HepG2 (cell line): Measurements from ENCODE around the gene PLSCR3. TPM values are rescaled to one million over a fixed set of nuclear protein-coding genes. Genes with fewer than 3 reads are reported as not detected.
A peak's percentile ranks its signal among the peaks of the same experiment; 100 is the strongest.

Experiments used
- ATAC-seq: fragments of 200-7000 bp; cut with Tn5 transposase; 3 replicates; pipeline ENCODE4 v1.9.1; 2020; ENCODE audit warnings: mild to moderate bottlenecking, moderate library complexity
- BruUV-seq: library from RNA; stranded (reverse); fragments of 400-500 nt; replicated peaks from 2 replicates; lab custom pipeline; 2021; lab: Mats Ljungman, UMichigan
- CTCF ChIA-PET: fragments of 300-600 bp; formaldehyde crosslinking; extraction: SDS; loops from one replicate; lab custom pipeline; 2021; ENCODE audit warnings: low total read pairs, inconsistent platforms, low intra/inter-chr PET ratio; lab: Yijun Ruan, JAX
- POLR2A ChIA-PET: fragments of 350-600 bp; sonication (Branson Sonifier 250); formaldehyde crosslinking; loops from one replicate; lab custom pipeline; 2020; ENCODE audit warnings: antibody characterized with exemption, inconsistent platforms; lab: Yijun Ruan, JAX
- DNase-seq: peaks from one replicate; pipeline ENCODE4 v3.0.0-alpha.2; 2015; ENCODE audit warnings: low spot score
- FAIRE-seq: peaks from 3 replicates; lab custom pipeline; 2011; peaks lifted over from hg19 to GRCh38; lab: Jason Lieb, UNC
- H2AFZ ChIP-seq: one replicate; pipeline ENCODE4 v1.6.1; 2011; ENCODE audit warnings: low read length, inconsistent platforms
- H3K27ac ChIP-seq: fragments of 300-600 bp; 3 replicates; pipeline ENCODE4 v1.8.0; 2011; ENCODE audit warnings: mixed run types, mild to moderate bottlenecking, mixed read lengths, low read length, inconsistent platforms; ENCODE audit not compliant: insufficient read depth; ENCODE audit errors: extremely low read length
- H3K27me3 ChIP-seq, 2 experiments: fragments of 200-600 bp in 1 of 2; 2 replicates in 1 of 2; 3 replicates in 1 of 2; pipeline versions ENCODE4 v1.6.0 to v1.8.0; 2011; ENCODE audit warnings: low read length in 2 of 2, mild to moderate bottlenecking in 2 of 2, moderate library complexity in 2 of 2, inconsistent platforms in 1 of 2; ENCODE audit not compliant: insufficient read depth in 2 of 2, control insufficient read depth in 1 of 2
- H3K36me3 ChIP-seq, 2 experiments: fragments of 200-600 bp in 1 of 2; replicated peaks in 1 of 2; 2 replicates in 1 of 2; 3 replicates in 1 of 2; pipeline versions ENCODE4 v1.5.1 to v1.8.0; 2011; ENCODE audit warnings: low read length in 2 of 2, inconsistent platforms in 1 of 2; ENCODE audit not compliant: insufficient read depth in 2 of 2, control insufficient read depth in 1 of 2
- H3K4me1 ChIP-seq: 2 replicates; pipeline ENCODE4 v1.5.1; 2012; ENCODE audit warnings: low read length, inconsistent platforms; ENCODE audit not compliant: insufficient read depth
- H3K4me2 ChIP-seq: 2 replicates; pipeline ENCODE4 v1.6.0; 2011; ENCODE audit warnings: low read depth, low read length, inconsistent platforms
- H3K4me3 ChIP-seq, 3 experiments: fragments of 200-600 bp in 1 of 3; sonication (generic), shearing (Covaris generic) in 1 of 3; replicated peaks in 1 of 3; 2 replicates each; pipeline ENCODE4 v1.5.1; 2011 to 2016; ENCODE audit warnings: low read length in 3 of 3, inconsistent platforms in 2 of 3, low read depth in 2 of 3, mild to moderate bottlenecking in 2 of 3, control low read depth in 1 of 3, mixed read lengths in 1 of 3; ENCODE audit not compliant: insufficient read depth in 1 of 3
- H3K79me2 ChIP-seq: one replicate; pipeline ENCODE4 v1.6.1; 2011; ENCODE audit warnings: low read length, inconsistent platforms; ENCODE audit not compliant: insufficient read depth
- H3K9ac ChIP-seq: 2 replicates; pipeline ENCODE4 v1.6.0; 2011; ENCODE audit warnings: mild to moderate bottlenecking, low read depth, low read length, inconsistent platforms; ENCODE audit not compliant: insufficient read depth
- H3K9me3 ChIP-seq: 2 replicates; pipeline ENCODE4 v1.5.1; 2012; ENCODE audit warnings: mild to moderate bottlenecking, low read length
- H4K20me1 ChIP-seq: 2 replicates; pipeline ENCODE4 v1.6.0; 2011; ENCODE audit warnings: inconsistent platforms, mild to moderate bottlenecking, low read length, moderate library complexity; ENCODE audit not compliant: insufficient read depth
- GABPA ChIP-seq, 2 experiments: IDR thresholded peaks; 2 replicates each; pipeline ENCODE4 v1.6.1; 2011 to 2016; ENCODE audit warnings: low read depth in 2 of 2, low read length in 1 of 2, missing biosample characterization in 1 of 2, missing genetic modification characterization in 1 of 2
- MAFG ChIP-seq: sonication (generic); formaldehyde crosslinking; IDR thresholded peaks from 2 replicates; pipeline ENCODE4 v1.5.1; 2020; ENCODE audit warnings: mild to moderate bottlenecking, missing genetic modification reagents
- NONO ChIP-seq, 2 experiments: fragments of 450-650 bp in 1 of 2; sonication (generic) in 1 of 2; formaldehyde crosslinking in 1 of 2; IDR thresholded peaks in 1 of 2; conservative IDR thresholded peaks in 1 of 2; 2 replicates each; pipeline versions ENCODE4 v1.6.1 to v1.8.0; 2017 to 2022; ENCODE audit warnings: mild to moderate bottlenecking in 1 of 2, missing genetic modification reagents in 1 of 2, moderate library complexity in 1 of 2
- POLR2AphosphoS5 ChIP-seq: IDR thresholded peaks from 2 replicates; pipeline ENCODE4 v1.6.1; 2012; ENCODE audit warnings: low read depth, low read length
- PRMT3 ChIP-seq: sonication (generic); formaldehyde crosslinking; IDR thresholded peaks from 2 replicates; pipeline ENCODE4 v1.8.1; 2022; ENCODE audit warnings: low read depth, mild to moderate bottlenecking, moderate library complexity, missing genetic modification reagents, borderline replicate concordance
- RXRA ChIP-seq: sonication (generic); formaldehyde crosslinking; IDR thresholded peaks from 2 replicates; pipeline ENCODE4 v1.5.1; 2020; ENCODE audit warnings: missing genetic modification reagents
- SMYD3 ChIP-seq: sonication (generic); formaldehyde crosslinking; IDR thresholded peaks from 2 replicates; pipeline ENCODE4 v1.8.1; 2023; ENCODE audit warnings: mild to moderate bottlenecking, missing genetic modification reagents
- ZFY ChIP-seq: sonication (generic); formaldehyde crosslinking; IDR thresholded peaks from 2 replicates; pipeline ENCODE4 v1.4.0; 2020; ENCODE audit warnings: missing genetic modification reagents
- ZNF441 ChIP-seq: sonication (generic); formaldehyde crosslinking; IDR thresholded peaks from 2 replicates; pipeline ENCODE4 v1.7.0; 2021; ENCODE audit warnings: missing genetic modification reagents, borderline replicate concordance
- ZNF501 ChIP-seq: sonication (generic); formaldehyde crosslinking; IDR thresholded peaks from 2 replicates; pipeline ENCODE4 v1.5.1; 2020; ENCODE audit warnings: mild to moderate bottlenecking, moderate library complexity, missing genetic modification reagents
- ZNF644 ChIP-seq: IDR thresholded peaks from 2 replicates; pipeline ENCODE4 v1.6.1; 2016; ENCODE audit warnings: low read depth
- WGBS: methylation state at CpG from one replicate; pipeline ENCODE4 v1.1.6; 2017; ENCODE audit warnings: low lambda C conversion rate; 5-methylcytosine and 5-hydroxymethylcytosine counted together
- in situ Hi-C: cut with HindIII; loops from 2 replicates; pipeline ENCODE4 v1.10.0; 2017; ENCODE audit warnings: low pct_unique_long_range_greater_than_20kb; ENCODE audit not compliant: extremely low pct_ligation_motif_present
- intact Hi-C: fragments of 100-400 bp; cut with micrococcal nuclease; formaldehyde crosslinking; loops from one replicate; pipeline ENCODE4 v1.10.0; 2022; ENCODE audit not compliant: unreplicated experiment
- polyA plus RNA-seq, 8 experiments: library from polyadenylated mRNA; depleted of rRNA in 3 of 8; stranded (reverse) in 7 of 8; unstranded in 1 of 8; fragments of >200 nt; fragmentation: Illumina TruSeq in 4 of 8; extraction: Trizol in 4 of 8; gene quantifications; 2 replicates each; pipeline versions ENCODE4 v1.2.1 to v1.2.3, GENCODE V29; 2011 to 2016; ENCODE audit warnings: low read depth in 4 of 8, missing spikeins in 1 of 8, mixed read lengths in 1 of 8; ENCODE audit not compliant: insufficient read depth in 1 of 8
- total RNA-seq, 5 experiments: library from RNA; depleted of rRNA; stranded (reverse); fragments of >200 nt; fragmentation: Illumina TruSeq; extraction: Trizol; gene quantifications; 2 replicates each; pipeline ENCODE4 v1.2.3, GENCODE V29; 2016; ENCODE audit warnings: low read depth in 1 of 5
- TF ChIP-seq, protein P1 (sequence below): sonication (generic); formaldehyde crosslinking; IDR thresholded peaks from 2 replicates; pipeline ENCODE4 v1.5.1; 2020; ENCODE audit warnings: missing genetic modification reagents, mild to moderate bottlenecking, borderline replicate concordance
- TF ChIP-seq, protein P2 (sequence below): IDR thresholded peaks from 2 replicates; pipeline ENCODE4 v1.6.1; 2016; ENCODE audit warnings: low read depth, borderline replicate concordance
- TF ChIP-seq, protein P3 (sequence below): sonication (generic); formaldehyde crosslinking; IDR thresholded peaks from 2 replicates; pipeline ENCODE4; 2020; ENCODE audit warnings: missing genetic modification reagents, mild to moderate bottlenecking, borderline replicate concordance

Gene PLSCR3
- total and polyA plus RNA-seq, 2 of the 13 experiments (the other 11 are each of a cell fraction or from before 2014, with no cell fraction given) = 5.6 to 6.2 TPM

DNA sequence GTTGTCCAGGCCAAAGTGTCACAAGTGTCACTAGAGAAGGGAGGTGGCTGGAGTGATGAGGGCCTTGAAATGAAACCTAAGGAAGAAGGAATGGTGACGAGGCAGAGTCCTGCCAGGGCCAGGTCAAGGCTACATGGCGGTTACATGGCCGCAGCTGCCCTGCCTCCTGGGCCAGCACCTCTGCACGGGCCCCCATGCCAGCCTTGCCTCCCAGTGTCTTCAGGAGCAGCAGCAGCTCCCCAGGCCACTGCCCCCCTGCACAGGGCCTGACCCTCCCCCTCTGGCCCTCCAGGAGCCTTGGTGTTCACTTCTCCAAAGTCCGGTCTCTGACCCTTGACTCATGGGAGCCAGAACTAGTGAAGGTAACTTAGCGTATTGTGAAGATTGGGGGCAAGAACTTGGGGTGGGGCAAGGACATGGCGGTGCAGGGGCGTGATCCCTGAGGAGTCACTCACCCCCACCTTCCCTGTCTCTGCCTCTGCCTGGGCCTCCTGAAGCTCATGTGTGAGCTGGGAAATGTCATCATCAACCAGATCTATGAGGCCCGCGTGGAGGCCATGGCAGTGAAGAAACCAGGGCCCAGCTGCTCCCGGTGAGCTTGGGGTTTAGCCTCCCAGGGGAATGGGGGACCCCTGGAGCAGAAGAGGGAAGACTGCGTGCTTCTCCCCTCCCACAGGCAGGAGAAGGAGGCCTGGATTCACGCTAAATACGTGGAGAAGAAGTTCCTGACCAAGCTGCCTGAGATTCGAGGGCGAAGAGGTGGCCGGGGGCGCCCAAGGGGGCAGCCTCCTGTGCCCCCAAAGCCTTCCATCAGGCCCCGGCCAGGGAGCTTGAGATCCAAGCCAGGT, 46.5 kb downstream of the PLSCR3 start:
- BruUV-seq = no TSS peak
- H2AFZ ChIP-seq = no peak overlapping the region
- intact Hi-C loops (loop anchor here (2.0 kb wide), 1 partner anchor 67 kb away; the partner anchor contains the start of gene SLC2A4), in situ Hi-C loops (no loop called here)
- peaks cover 1 to 16% of the 10 kb centered on the region in 2 experiments; a peak in 3 of 5 replicates for H3K27me3 ChIP-seq
- no peak overlapping the region for H3K27ac ChIP-seq
- FAIRE-seq (no peak), ATAC-seq (no peak), DNase-seq (no peak)
- no peaks in the 10 kb centered on the region for H3K79me2 ChIP-seq
- ChIA-PET POLR2A (interaction anchor here (0.9 to 2.3 kb wide), 4 partner anchors 13 to 67 kb away, joined by 3 to 7 read pairs (median 6); partner anchors contain the start of genes SLC2A4 and TMEM256), CTCF (interaction anchor here (5.9 kb wide), 1 partner anchor 24 kb away, joined by 41 read pairs; no protein-coding TSS in a partner anchor)
- H3K4me3 ChIP-seq = no peak overlapping the region
- peaks cover 13% of the 10 kb centered on the region; the same call in 1 of the 2 replicates for H4K20me1 ChIP-seq
- no peak overlapping the region for H3K4me2 ChIP-seq
- WGBS = 41% methylated on average over 11 of the region's 19 CpGs
- H3K9me3 ChIP-seq = no peaks in the 10 kb centered on the region
- no peak overlapping the region for H3K9ac ChIP-seq
- H3K36me3 ChIP-seq = no peaks in the 10 kb centered on the region
- H3K4me1 ChIP-seq = peaks cover 59% of the 10 kb centered on the region
- TF ChIP-seq, protein P1, sequence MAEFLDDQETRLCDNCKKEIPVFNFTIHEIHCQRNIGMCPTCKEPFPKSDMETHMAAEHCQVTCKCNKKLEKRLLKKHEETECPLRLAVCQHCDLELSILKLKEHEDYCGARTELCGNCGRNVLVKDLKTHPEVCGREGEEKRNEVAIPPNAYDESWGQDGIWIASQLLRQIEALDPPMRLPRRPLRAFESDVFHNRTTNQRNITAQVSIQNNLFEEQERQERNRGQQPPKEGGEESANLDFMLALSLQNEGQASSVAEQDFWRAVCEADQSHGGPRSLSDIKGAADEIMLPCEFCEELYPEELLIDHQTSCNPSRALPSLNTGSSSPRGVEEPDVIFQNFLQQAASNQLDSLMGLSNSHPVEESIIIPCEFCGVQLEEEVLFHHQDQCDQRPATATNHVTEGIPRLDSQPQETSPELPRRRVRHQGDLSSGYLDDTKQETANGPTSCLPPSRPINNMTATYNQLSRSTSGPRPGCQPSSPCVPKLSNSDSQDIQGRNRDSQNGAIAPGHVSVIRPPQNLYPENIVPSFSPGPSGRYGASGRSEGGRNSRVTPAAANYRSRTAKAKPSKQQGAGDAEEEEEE = no peak
- TF ChIP-seq PRMT3 (CRISPR knock-in tag) (no peak), ZFY (CRISPR knock-in tag) (no peak), RXRA (CRISPR knock-in tag) (0 out of 2 replicates have a peak, but pooled peaks have one; percentile 24), MAFG (CRISPR knock-in tag) (no peak), SMYD3 (CRISPR knock-in tag) (no peak), POLR2AphosphoS5 (no peak), GABPA (IDR thresholded peaks at IDR 0.05; ENCODE audit: low read depth, low read length) (no peak), GABPA (CRISPR knock-in tag; IDR thresholded peaks at IDR 0.05; ENCODE audit: low read depth) (no peak), ZNF644 (CRISPR knock-in tag) (no peak), ZNF501 (CRISPR knock-in tag) (no peak), NONO (IDR thresholded peaks at IDR 0.05) (no peak), NONO (CRISPR knock-in tag; conservative IDR thresholded peaks at IDR 0.05) (no peak; the same call in 1 of the 2 replicates), ZNF441 (CRISPR knock-in tag) (no peak)
- TF ChIP-seq, protein P2, sequence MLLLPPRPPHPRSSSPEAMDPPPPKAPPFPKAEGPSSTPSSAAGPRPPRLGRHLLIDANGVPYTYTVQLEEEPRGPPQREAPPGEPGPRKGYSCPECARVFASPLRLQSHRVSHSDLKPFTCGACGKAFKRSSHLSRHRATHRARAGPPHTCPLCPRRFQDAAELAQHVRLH (CRISPR knock-in tag) = no peak
- TF ChIP-seq, protein P3, sequence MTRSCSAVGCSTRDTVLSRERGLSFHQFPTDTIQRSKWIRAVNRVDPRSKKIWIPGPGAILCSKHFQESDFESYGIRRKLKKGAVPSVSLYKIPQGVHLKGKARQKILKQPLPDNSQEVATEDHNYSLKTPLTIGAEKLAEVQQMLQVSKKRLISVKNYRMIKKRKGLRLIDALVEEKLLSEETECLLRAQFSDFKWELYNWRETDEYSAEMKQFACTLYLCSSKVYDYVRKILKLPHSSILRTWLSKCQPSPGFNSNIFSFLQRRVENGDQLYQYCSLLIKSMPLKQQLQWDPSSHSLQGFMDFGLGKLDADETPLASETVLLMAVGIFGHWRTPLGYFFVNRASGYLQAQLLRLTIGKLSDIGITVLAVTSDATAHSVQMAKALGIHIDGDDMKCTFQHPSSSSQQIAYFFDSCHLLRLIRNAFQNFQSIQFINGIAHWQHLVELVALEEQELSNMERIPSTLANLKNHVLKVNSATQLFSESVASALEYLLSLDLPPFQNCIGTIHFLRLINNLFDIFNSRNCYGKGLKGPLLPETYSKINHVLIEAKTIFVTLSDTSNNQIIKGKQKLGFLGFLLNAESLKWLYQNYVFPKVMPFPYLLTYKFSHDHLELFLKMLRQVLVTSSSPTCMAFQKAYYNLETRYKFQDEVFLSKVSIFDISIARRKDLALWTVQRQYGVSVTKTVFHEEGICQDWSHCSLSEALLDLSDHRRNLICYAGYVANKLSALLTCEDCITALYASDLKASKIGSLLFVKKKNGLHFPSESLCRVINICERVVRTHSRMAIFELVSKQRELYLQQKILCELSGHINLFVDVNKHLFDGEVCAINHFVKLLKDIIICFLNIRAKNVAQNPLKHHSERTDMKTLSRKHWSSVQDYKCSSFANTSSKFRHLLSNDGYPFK = no peak
